HG03460 (cell line): Measurements from ENCODE around the gene ARF1.
"Not testable (repeated sequence)": the region's sequence is repeated elsewhere in the genome, so short reads cannot be mapped to it uniquely, and the experiment has no call there.

Experiments
- ATAC-seq: cut with Tn5 transposase; IDR thresholded peaks from one replicate; pipeline ENCODE4 v1.9.1; 2021; ENCODE audit not compliant: unreplicated experiment

The ARF1 gene

DNA sequence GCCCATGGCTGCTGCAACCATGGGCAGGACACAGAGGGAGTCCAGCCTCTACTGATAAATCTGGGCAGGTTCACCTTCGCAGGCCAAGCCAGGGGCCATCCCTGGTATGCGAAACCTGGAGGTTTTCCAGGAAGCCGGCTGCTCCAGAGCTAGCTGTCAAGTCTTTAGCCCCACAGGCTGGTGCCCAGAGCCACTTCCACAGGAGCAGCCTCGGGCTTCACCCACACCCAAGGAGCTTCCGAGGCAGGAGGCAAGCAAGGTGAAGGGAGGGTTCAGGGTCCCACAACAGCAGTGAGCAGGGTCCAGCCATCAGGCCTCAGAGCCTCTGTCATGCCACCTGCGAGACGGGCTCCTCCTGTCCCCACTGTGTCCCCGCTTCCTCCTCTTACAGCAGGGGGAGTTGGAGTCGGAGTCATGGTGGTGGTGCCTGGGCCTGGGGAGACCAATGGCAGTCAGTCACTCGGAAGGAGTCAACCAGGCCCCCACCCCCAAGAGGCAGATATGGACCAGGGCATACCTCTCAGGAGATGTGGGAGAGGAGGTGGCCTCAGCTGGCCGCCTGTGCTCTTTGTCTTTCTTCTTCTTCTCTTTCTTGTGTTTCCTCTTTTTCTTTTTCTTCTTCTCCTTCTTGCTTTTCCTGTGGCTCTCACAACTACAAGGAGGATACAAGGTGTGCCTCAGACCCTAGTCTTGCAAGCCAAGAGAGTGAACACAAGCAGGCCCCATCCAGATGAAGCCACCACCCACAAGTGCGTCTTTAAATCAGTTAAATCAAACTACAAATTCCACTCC is 18.5 kb downstream of the ARF1 start:
- no peak for ATAC-seq

DNA sequence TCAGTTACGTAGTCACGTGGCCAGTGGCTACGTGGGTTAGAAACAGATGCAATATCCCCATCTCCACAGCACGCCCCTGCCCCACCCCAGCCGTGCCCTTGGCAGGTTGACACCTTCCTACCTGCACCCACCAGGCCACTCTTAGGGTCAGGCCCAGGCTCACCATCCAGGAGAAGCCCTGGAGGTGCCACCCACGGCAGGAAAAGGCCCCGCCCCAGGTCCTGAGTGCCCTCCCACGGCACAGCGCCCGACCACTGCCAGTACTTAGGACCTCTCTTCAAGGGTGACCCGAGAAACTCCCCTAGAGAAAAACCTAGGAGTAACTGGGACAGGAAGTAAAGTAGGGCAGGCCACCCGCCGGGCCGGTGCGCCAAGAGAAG is 19.1 kb downstream of the ARF1 start:
- ATAC-seq, result no peak

DNA sequence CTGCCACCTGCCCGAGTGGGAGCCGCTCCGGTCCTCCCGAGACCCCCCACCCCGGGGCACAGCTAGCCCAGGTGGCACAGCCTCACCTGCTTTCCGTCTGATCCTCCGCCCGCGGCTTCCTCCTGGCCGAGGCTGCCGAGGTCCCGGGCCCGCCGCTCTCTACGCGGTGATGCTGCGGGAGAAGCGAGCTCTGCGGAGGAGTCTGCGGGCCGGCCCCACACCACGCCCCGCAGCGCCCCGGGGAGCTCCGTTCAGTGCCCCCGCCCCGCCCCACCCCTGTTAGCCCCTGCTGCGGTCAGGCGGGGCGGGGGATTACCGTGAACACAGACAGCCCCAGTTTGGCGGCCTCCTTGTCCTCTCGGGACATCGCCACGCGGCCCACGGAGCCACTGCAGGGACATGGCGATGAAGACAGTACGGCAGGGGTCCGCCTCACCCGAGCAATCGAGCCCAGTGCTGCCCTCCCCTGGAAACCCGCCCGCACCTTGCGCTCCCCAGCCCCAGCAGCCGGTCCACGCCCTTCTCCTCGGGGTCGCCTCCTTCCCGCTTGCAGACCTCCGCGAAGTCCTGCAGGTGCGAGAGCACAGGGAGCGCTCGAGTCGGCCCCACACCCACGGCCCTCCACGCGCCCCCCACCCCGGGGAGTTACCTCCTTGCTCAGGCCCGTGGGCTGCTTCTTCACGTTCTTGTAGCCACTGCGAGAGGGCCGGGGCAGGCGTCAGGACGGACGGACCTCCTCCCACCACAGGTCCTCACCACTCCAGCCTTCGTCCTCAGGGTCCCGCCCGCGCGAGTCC is 19.7 kb downstream of the ARF1 start:
- peak; percentile 26 for ATAC-seq

DNA sequence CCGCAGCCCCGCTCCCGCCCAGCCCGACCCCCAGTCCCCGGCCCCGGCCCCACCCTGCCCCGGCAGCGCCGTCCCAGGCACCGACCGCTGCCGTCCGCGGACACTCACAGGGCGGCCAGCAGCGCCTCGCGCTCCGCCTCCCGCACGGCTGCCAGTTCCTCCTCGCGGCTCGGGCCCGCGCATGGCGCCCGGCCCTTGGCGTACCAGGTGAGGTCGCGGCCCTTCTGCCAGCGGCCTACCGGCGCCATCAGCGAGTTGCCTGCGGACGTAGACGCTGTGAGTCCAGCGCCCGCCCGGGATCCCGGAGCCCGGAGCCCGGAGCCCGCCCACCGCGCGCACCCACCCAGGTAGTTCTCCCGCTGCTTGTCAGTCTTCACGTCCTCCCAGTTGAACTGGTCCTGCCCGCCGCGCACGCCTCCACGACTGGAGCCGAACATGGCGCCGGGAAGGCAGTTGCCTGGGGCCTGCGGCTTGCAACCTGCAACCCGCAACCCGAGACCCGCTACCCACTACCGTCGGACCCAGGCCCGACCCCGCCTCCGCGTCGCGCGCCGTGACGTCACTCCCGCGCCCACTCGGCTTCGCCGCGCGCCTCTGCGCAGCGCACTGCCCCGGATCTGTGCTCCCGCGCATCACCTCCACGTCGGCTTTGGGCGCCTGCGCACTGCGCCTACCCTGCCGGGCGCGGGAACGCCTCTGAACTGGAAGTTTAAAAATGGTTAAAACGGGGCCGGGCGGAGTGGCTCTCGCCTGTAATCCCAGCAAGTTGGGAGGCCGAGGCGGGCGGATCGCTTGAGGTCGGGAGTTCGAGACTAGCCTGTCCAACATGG is 20.5 kb downstream of the ARF1 start, which contains the start of gene C1orf35:
Gene C1orf35, minus strand, starts transcription at position 535 of the 830 bp plus-strand sequence. Its CDS starts 98 bp downstream, at position 437.
- peak; percentile 55 for ATAC-seq

DNA sequence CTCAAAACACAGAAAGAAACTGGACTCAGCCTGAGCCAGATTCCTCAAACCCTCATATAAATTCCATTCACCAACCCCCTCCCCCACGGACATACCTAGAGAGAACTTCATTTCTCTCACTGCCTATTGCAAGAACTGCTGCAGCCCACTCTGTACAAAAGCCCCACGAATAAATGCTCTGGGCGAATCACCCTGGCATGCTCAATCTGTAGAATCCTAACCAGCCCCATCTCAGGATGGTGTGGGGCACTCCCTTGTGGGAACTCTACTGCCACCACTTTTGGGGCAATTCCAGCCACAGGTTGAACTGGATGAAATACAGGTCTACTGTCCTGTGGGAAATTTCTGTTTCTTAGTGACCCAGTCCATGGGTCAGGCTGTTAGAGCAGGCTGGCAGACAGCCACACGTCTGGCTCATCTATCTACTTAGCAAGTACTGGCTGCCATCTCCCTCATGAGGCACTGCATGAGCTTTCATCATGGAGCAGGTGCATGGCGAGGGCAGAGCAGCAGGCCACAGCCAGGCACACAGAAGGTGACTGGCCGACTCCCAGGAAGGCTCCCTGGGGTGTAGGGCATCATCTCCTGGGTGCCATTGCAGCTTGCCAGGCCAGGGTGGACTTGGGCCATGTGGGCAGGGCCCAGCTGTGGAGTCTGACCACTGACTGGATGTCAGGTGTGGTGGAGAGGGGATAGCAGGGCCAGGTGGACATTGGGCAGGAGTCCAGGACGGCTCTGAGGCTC is 22.2 kb downstream of the ARF1 start:
- ATAC-seq, result no peak

DNA sequence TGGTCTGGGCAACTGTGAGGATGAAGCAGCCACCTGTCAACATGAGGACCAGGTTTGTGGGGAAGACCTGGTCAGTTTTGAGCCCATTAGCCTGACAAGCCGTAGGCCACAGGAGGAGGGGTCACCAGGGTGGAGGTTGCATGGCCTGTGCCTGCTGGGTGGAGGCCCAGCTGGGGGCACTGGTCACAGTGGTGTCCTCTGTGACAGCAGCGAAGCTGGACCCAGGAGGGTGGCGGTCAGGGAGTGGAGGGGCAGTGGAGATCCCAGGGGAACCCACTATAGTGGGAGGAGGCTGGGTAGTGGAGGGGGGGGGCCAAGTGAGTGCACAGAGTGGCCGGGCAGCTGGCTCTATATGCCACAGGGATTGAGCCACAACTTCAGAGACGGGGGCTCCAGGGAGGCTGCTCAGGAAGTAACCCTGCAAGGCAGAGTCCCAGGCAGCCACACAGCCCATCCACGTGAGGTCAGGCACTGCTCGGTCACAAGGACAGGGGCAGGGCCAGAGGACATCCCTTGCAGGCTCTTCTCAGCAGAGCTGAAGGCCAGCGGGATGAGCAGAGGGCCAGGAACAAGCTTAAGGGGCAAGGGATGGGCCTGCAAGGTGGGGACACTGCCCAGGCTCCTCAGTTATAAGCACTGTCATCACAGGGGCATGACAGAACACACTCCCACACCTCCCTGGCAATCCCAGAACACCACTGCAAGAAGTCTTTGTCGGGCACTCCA is 22.9 kb downstream of the ARF1 start:
- ATAC-seq, result no peak

DNA sequence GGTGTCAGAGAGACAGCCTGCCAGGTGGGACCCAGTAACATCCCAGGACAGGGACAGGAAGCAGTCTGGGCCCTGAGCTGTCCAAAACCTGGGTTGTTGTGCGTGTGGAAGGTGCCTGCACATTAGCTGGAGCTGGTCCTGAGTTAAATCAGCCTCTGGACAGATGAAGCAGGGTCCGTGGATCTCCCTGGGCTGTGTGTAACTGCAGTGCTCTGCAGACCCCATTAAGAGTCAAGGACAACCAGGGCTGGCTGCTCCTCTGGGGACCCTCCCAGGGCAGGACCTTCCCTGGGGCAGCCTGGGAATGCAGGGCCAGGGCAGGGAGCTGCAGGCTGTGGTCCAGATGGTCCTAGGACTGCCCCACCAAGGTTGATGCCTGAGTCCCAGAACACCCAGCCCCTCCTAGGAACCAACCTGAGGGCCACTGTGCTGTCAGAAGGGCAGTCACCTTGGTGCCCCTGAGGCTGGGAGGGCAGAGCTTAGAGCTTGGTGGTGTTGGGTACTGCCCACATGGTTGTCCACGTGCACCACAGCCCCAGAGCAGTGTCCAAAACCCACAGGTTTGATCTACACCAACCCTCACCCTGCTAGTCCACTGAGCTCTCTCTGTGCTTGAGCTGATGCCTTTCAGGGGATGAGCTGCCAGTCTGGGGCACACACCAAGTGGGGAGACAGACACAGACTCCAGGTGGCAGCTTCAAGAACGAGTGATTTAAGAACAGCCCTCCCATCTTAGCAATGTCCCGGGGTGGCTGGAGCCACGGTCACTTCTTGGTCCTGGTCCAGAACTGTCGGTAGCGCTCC is 23.7 kb downstream of the ARF1 start:
- no peak for ATAC-seq

DNA sequence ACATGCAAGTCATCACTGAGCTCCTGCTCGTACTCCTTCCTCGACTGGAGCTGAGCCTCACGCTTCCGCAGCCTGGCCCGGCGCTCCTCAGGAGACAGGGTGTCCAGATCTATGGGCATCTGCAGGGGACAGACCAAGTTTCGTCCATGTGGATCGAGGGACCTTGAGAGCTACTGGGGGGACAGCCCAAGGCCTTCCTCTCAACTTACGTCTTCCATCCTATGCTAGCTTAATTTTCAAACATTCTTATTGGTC is 24.2 kb downstream of the ARF1 start:
- ATAC-seq, result no peak

DNA sequence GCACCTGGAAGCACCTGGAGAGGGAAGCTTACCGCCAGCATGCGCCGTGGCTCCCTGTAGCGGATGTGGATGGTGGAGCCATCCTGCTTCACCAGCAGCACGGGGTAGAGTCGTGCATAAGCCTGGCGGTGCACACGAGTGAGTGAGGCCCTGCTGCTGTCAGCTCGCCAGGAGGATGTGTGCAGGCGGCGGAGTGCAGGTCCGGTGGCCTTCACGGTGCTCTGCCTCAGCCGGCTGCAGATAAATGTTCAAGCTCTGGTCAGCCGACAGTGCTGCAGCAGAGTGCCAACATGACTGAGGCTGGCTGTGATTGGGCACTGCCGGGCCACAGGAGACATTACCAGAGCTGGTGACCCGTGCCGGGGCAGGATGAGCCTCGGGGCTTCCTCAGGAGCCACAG is 25.1 kb downstream of the ARF1 start:
- ATAC-seq, result no peak

DNA sequence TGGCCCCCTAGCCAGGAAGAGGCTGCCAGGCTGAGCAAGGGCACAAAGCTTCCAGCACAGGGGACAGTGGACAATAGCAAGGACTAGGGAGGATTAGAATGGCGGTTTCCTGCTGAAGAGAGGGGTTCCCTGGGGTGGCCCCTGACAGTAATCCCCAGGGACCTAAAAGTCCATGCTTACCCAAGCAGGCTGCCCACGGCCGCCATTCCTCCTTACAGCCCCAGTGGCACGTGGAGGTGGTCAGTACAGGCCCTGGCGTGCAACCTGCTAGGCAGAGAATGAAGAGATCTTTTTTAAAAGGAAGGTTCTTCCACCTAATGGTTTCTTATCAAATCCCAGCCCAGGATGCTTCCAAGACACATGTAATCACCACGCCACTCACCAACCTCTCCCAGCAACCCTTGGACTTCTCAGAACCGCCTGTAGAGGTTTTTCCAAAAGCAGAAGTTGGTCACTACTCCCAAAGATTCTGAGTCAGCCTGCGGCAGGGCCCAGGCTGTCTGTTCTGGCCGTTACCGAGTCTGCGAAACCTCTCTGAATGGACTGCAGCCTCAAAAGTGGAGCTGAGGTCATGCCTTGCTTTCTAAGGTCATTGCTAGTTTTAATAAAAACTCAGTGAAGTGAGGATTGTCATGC is 25.7 kb downstream of the ARF1 start:
- no peak for ATAC-seq

DNA sequence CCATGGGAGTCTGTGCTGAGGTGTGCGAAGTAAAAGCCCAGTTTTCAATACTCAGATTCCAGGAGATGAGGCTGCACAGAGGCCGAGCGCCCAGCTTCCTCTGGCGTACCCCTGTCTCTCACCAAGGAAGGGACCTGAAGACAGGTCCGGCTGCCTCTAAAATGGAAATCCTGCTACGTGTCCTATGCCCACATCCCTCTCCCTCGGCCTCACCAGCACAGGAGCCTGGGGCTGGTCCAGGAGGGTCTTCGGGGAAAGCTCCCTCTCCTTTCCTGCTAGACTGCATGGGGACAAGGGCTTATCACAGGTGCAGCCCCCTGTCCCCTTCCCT is 26.2 kb downstream of the ARF1 start:
- no peak for ATAC-seq

DNA sequence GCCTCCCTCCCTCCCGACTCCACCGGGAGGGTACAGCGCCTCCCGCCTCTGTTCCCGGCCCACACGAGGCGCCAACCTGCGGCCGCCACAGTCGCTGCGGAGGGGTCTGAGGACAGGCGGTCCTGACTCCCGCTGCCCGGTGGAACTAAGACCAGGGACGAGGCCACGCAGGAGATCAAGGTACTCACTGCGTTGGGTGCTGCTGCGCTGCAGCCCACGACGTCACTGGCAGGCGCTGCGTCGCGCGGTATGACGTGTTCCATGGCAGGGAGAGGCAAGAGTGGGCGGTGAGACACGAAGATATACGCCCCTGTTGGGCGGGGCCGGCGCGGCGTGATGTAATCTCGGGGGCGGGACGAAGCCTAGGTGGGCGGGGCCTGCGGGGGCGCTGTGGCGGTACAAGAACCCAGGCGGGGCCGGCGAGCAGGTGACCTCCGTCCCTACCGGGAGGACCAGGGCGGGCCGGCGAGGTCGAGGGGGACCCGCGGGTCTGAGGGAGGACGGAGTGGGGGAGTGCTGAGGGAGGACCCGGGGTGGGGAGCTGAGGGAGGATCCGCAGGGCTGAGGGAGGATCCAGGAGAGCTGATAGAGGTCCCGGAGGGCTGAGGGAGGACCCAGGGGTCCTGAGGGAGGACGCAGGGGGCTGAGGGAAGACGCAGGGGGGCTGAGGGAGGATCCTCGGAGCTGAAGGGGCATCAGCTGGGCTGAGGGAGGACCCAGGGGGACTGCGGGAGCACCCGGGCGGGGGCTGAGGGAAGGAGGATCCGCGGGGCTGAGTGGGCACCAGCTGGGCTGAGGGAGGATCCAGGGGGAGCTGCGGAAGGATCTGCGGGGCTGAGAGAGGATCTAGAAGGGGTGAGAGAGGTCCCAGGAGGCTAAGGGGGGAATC is 26.8 kb downstream of the ARF1 start, which contains the start of gene MRPL55:
Gene MRPL55, minus strand, starts transcription at position 227 of the 889 bp plus-strand sequence. CDS start 1,039 bp downstream, outside the sequence.
- ATAC-seq, result peak; percentile 88

DNA sequence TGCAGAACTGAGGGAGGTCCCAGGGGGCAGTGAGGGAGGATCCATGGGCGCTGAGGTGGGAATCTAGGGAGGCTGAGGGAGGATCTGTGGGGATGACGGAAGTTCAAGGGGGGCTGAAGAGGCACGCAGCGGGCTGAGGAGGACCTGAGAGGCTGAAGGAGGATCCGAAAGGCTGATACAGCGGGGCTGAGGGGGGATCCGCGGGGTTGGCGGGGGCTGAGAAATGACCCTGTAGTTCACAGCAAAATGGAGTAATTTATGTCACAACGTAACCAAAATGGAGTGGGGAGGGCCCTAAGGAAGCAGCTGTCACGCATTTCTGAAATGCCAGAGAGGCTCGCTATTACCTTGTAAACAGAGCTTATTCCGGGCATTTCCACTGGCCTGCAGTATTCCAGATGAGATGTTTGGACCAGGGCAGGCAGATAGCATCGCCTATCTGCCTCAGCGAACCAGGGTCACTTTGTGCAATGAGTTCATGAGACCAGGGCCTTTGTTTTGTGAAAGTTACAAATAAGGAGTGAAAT is 27.5 kb downstream of the ARF1 start:
- ATAC-seq, result no peak

DNA sequence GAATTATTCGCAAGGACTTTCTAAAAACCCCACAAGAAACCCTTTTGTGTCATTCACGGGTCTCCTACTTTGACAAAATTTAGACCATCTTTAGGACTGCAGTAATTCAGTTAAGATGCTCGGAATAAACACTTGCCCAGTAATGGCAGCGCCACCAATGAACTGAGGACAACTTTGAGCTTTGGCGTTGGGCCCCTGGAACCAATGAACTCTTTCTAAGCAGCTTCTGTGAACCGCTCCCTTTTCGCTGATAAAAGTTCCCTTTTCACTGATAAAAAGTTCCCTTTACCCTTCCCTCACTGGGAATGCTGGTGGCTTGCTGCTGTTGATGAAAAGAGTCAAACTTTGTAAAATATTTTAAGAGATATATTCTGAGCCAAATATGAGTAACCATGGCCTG is 28.0 kb downstream of the ARF1 start:
- no peak for ATAC-seq

DNA sequence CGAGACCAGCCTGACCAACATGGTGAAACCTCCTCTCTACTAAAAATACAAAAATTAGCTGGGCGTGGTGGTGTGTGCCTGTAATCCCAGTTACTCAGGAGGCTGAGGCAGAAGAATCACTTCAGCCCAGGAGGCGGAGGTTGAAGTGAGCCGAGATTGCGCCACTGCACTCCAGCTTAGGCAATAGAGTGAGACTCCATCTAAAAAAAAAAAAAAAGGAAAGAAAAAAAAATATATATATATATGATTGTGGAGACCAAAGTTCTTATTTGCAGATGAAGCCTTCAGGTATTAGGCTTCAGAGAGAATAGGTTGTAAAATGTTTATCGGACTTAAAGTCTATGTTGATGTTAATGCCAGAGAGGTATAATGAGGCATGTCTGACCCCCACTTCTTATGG is 28.8 kb downstream of the ARF1 start:
- not testable (repeated sequence) for ATAC-seq

DNA sequence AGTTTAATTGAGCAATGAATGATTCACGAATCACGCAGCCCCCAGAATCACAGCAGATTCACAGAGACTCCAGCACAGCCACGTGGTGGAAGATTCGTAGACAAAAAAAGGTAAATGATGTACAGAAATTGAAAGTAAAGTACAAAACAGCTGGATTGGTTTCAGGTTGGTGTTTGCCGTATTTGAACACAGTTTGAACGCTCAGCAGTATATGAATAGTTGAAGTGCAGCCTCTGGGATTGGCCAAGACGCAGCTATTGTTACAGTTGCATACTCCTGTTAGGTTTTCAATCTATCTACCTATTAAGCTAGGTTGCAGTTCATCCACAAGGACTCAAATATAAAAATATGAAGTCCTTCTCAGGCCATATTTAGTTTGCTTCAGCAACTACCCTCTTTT is 29.7 kb downstream of the ARF1 start:
- no peak for ATAC-seq

DNA sequence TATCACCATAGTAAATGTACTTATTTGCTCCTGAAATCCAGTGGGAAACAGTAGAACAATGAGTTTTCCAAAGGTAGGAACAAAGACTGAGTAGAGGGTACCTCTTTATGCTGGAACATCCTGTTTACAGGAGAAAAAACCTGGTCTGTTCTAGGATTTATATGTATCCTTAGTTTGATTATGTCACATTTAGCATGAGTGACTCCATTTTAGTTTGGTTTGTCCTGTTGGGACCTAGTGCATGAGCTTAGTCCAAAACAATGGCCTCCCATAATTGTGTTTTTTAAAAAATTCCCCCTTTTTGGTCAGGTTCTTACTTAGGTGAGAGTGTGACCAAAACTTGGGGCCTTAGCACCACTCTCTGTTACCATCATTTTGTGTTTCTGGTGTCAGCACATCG is 30.1 kb downstream of the ARF1 start:
- no peak for ATAC-seq

DNA sequence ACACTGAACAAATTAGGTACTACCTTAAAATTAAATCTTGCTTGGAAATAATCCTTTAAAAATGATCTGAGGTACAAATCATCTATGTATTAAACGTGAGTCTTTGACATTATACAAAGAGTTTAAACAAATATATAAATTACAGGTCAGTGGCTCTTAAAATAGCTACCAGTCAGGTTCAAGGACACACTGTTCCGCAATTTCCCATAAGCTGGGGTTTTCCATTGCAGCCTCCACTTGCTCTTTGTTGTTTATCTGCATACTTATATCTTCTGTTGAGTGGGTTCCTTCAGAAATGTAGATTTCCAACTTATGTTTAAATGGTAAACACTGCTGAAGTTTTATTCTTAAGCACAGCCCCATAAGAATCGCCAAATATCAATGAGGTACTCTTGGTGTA is 32.3 kb downstream of the ARF1 start:
- no peak for ATAC-seq
